Measurements from ENCODE around the gene GALK2. TPM values are rescaled to one million over a fixed set of nuclear protein-coding genes. Genes with fewer than 3 reads are reported as not detected.

GALK2 gene
- total and polyA plus RNA-seq, 8 donors: 9.3 to 28.0 (median 16.6) TPM

GRCh38 chr15:49155834-49156627 is 14.0 kb upstream of the GALK2 start:
- FAIRE-seq: no peak

GRCh38 chr15:49163678-49164077 is 6.4 kb upstream of the GALK2 start:
- no peak for FAIRE-seq
- WGBS, 2 donors: 86 to 88% methylated on average over 1 of the region's 1 CpG
- H3K9me3 ChIP-seq: no peaks in the 10 kb centered on the region

More at GRCh38 chr15:49155834-49156627, 14.0 kb upstream of the GALK2 start:
- H3K9me3 ChIP-seq: no peaks in the 10 kb centered on the region
- no peaks in the 10 kb centered on the region for H3K27me3 ChIP-seq
- DNase-seq: no peak
- intact Hi-C loops (cut with DNase I): no loop called here
- H3K4me3 ChIP-seq: peak overlapping the region; percentile 66 to 93 (median 85)
- 0% methylated on average over 26 of the region's 26 CpGs for WGBS, 2 donors
- ATAC-seq: peak in 2 of 4 donors; percentile 4 to 24
- H3K36me3 ChIP-seq: no peaks in the 10 kb centered on the region
- H3K4me1 ChIP-seq: peaks cover 11 to 18% (median 15%) of the 10 kb centered on the region in 3 donors
- peak overlapping the region; percentile 10 to 82 (median 60) for H3K27ac ChIP-seq
- no peak for TF ChIP-seq CTCF (IDR thresholded peaks at IDR 0.05)

GRCh38 chr15:49164865-49165264 is 5.2 kb upstream of the GALK2 start:
- Histone ChIP-seq H3K36me3 (no peaks in the 10 kb centered on the region), H3K27ac (no peak overlapping the region), H3K4me3 (no peak overlapping the region), H3K4me1 (peaks cover 0 to 3% (median 0%) of the 10 kb centered on the region in 3 donors), H3K27me3 (no peaks in the 10 kb centered on the region), H3K9me3 (no peaks in the 10 kb centered on the region)
- no peak for TF ChIP-seq CTCF (IDR thresholded peaks at IDR 0.05)
- intact Hi-C loops (cut with DNase I): no loop called here
- DNase-seq (no peak), FAIRE-seq (no peak), ATAC-seq (no peak)

More at GRCh38 chr15:49163678-49164077, 6.4 kb upstream of the GALK2 start:
- Histone ChIP-seq H3K4me3 (no peak overlapping the region), H3K4me1 (no peaks in the 10 kb centered on the region), H3K27ac (no peak overlapping the region), H3K36me3 (no peaks in the 10 kb centered on the region), H3K27me3 (no peaks in the 10 kb centered on the region)
- intact Hi-C loops (cut with DNase I): no loop called here
- no peak for TF ChIP-seq CTCF (IDR thresholded peaks at IDR 0.05)
- ATAC-seq (no peak), DNase-seq (no peak)

- FAIRE-seq: no peak
- peaks cover 0 to 15% (median 7%) of the 10 kb centered on the region in 3 donors for H3K4me1 ChIP-seq
- TF ChIP-seq CTCF (IDR thresholded peaks at IDR 0.05): no peak
- DNase-seq: no peak
- H3K9me3 ChIP-seq: no peaks in the 10 kb centered on the region
- ATAC-seq: no peak
- no peaks in the 10 kb centered on the region for H3K27me3 ChIP-seq
- H3K4me3 ChIP-seq: no peak overlapping the region
- H3K36me3 ChIP-seq: no peaks in the 10 kb centered on the region
- intact Hi-C loops (cut with DNase I): no loop called here
- WGBS, 2 donors: 76 to 86% methylated on average over 3 of the region's 3 CpGs
- H3K27ac ChIP-seq: no peak overlapping the region
These were observed 2.0 kb upstream of the GALK2 start for GRCh38 chr15:49168016-49168415.

- Histone ChIP-seq H3K9me3 (no peaks in the 10 kb centered on the region), H3K27ac (no peak overlapping the region), H3K4me1 (peaks cover 0 to 15% (median 7%) of the 10 kb centered on the region in 3 donors), H3K27me3 (no peaks in the 10 kb centered on the region), H3K4me3 (peak overlapping the region in 1 of 4 donors; percentile 61), H3K36me3 (no peaks in the 10 kb centered on the region)
- 95 to 98% methylated on average over 12 of the region's 12 CpGs for WGBS, 2 donors
- ATAC-seq: no peak
- no peak for TF ChIP-seq CTCF (IDR thresholded peaks at IDR 0.05)
- intact Hi-C loops (cut with DNase I): no loop called here
- no peak for DNase-seq
- FAIRE-seq: no peak
These were observed 1.7 kb downstream of the GALK2 start for GRCh38 chr15:49171790-49172189.

Measured in pancreas (tissue), 10 donors.